22Rv1 (cell line): Measurements from ENCODE around the gene ERLIN1.

Experiments
- ZFX ChIP-seq: fragments of 450-650 bp; IDR thresholded peaks from 2 replicates; pipeline ENCODE4 v1.6.1; 2017; ENCODE audit warnings: antibody characterized with exemption, borderline replicate concordance
- TF ChIP-seq, protein P1 (sequence below): fragments of 450-650 bp; IDR thresholded peaks from 2 replicates; pipeline ENCODE4 v1.5.1; 2017; ENCODE audit warnings: mild to moderate bottlenecking

DNA sequence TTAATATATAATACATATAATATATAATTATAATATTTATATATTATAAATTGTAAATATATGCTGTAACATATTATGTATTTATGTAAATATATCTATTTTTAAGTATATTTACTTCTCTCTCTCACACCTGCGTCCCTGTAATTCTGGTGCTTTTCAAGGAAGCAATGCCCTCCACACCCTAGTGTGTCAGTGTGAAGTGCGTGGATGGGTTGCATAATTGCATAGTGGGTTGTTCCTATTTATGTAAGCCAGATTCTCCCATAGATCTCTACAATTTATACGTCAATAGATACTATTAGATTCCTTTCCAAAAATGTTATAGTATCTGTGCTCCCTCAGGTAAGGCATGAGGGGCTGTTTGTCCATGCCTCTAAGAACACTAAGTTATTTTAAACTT, 54.3 kb downstream of the ERLIN1 start:
- TF ChIP-seq, protein P1, sequence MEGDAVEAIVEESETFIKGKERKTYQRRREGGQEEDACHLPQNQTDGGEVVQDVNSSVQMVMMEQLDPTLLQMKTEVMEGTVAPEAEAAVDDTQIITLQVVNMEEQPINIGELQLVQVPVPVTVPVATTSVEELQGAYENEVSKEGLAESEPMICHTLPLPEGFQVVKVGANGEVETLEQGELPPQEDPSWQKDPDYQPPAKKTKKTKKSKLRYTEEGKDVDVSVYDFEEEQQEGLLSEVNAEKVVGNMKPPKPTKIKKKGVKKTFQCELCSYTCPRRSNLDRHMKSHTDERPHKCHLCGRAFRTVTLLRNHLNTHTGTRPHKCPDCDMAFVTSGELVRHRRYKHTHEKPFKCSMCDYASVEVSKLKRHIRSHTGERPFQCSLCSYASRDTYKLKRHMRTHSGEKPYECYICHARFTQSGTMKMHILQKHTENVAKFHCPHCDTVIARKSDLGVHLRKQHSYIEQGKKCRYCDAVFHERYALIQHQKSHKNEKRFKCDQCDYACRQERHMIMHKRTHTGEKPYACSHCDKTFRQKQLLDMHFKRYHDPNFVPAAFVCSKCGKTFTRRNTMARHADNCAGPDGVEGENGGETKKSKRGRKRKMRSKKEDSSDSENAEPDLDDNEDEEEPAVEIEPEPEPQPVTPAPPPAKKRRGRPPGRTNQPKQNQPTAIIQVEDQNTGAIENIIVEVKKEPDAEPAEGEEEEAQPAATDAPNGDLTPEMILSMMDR = no peak
- no peak for TF ChIP-seq ZFX
